ENCODE measurements around the gene HEXD. TPM values are rescaled to one million over a fixed set of nuclear protein-coding genes. Genes with fewer than 3 reads are reported as not detected.

HEXD gene
- polyA plus RNA-seq, 3 donors, result 8.9 to 61.5 (median 12.7) TPM

- H3K79me2 ChIP-seq (ENCODE audit: insufficient read depth, low read length), result no peaks in the 10 kb centered on the region
- no peaks in the 10 kb centered on the region for H3K27me3 ChIP-seq (ENCODE audit: control insufficient read depth in 2 of 2, insufficient read depth in 2 of 2, low read length in 2 of 2)
- TF ChIP-seq CTCF (IDR thresholded peaks at IDR 0.05), result no peak
- DNase-seq, result no peak
- H4K20me1 ChIP-seq (ENCODE audit: insufficient read depth, low read length), result peaks cover 15% of the 10 kb centered on the region
- WGBS (ENCODE audit: insufficient coverage), result 100% methylated on average over 3 of the region's 8 CpGs
- no peak overlapping the region for H2AFZ ChIP-seq (ENCODE audit: insufficient read depth, low read depth, low read length, poor library complexity, severe bottlenecking)
- no peak overlapping the region for H3K4me2 ChIP-seq (replicated peaks; ENCODE audit: extremely low read depth, low read length, poor library complexity, severe bottlenecking)
- no peaks in the 10 kb centered on the region for H3K27me3 Mint-ChIP-seq (ENCODE audit: low read depth in 3 of 3)
- H3K36me3 ChIP-seq (replicated peaks in 1 of 2; ENCODE audit: control insufficient read depth in 1 of 2, insufficient read depth in 2 of 2, low read length in 2 of 2), result peaks cover 73 to 87% of the 10 kb centered on the region in 2 donors
- H3K9me3 Mint-ChIP-seq, result peaks cover 0 to 4% (median 0%) of the 10 kb centered on the region in 7 donors
- H3K4me1 ChIP-seq (ENCODE audit: control insufficient read depth in 1 of 2, insufficient read depth in 2 of 2, low read length in 2 of 2), result no peaks in the 10 kb centered on the region
- H3K27ac ChIP-seq (ENCODE audit: low read depth in 1 of 2, low read length in 2 of 2), result no peak overlapping the region
- peak overlapping the region in 2 of 7 donors; percentile 50 to 57 for H3K27ac Mint-ChIP-seq
- H3K4me1 Mint-ChIP-seq, result peaks cover 2% of the 10 kb centered on the region
- H3K4me3 ChIP-seq (replicated peaks in 1 of 3; ENCODE audit: low read depth in 2 of 3, low read length in 3 of 3), result no peak overlapping the region
- H3K4me3 Mint-ChIP-seq, result no peak overlapping the region
- H3K9ac ChIP-seq (ENCODE audit: insufficient read depth, low read length, poor library complexity, severe bottlenecking), result no peak overlapping the region
- no peaks in the 10 kb centered on the region for H3K9me3 ChIP-seq (replicated peaks in 1 of 2; ENCODE audit: control insufficient read depth in 1 of 2, insufficient read depth in 1 of 2, low read length in 2 of 2)
- intact Hi-C loops (cut with micrococcal nuclease), result no loop called here
- peaks cover 64 to 89% of the 10 kb centered on the region in 2 donors for H3K36me3 Mint-ChIP-seq
These were observed 57.3 kb downstream of the HEXD start for GRCh38 chr17:82475458-82475857.

GRCh38 chr17:82477934-82478333 lies 59.8 kb downstream of the HEXD start:
- no peak overlapping the region for H3K27ac ChIP-seq (ENCODE audit: low read depth in 1 of 2, low read length in 2 of 2)
- no peaks in the 10 kb centered on the region for H3K4me1 ChIP-seq (ENCODE audit: control insufficient read depth in 1 of 2, insufficient read depth in 2 of 2, low read length in 2 of 2)
- no peak for DNase-seq
- H3K27me3 Mint-ChIP-seq (ENCODE audit: low read depth in 3 of 3), result no peaks in the 10 kb centered on the region
- no peaks in the 10 kb centered on the region for H3K9me3 Mint-ChIP-seq
- no peak for TF ChIP-seq CTCF (IDR thresholded peaks at IDR 0.05)
- peaks cover 80 to 92% of the 10 kb centered on the region in 2 donors for H3K36me3 ChIP-seq (replicated peaks in 1 of 2; ENCODE audit: control insufficient read depth in 1 of 2, insufficient read depth in 2 of 2, low read length in 2 of 2)
- no peak overlapping the region for H3K4me3 Mint-ChIP-seq
- no peaks in the 10 kb centered on the region for H3K27me3 ChIP-seq (ENCODE audit: control insufficient read depth in 2 of 2, insufficient read depth in 2 of 2, low read length in 2 of 2)
- no peak overlapping the region for H3K4me2 ChIP-seq (replicated peaks; ENCODE audit: extremely low read depth, low read length, poor library complexity, severe bottlenecking)
- H3K4me3 ChIP-seq (replicated peaks in 1 of 3; ENCODE audit: low read depth in 2 of 3, low read length in 3 of 3), result no peak overlapping the region
- 90% methylated on average over 5 of the region's 8 CpGs for WGBS (ENCODE audit: insufficient coverage)
- no peak overlapping the region for H3K27ac Mint-ChIP-seq
- peaks cover 74 to 93% of the 10 kb centered on the region in 2 donors for H3K36me3 Mint-ChIP-seq
- H4K20me1 ChIP-seq (ENCODE audit: insufficient read depth, low read length), result peaks cover 15% of the 10 kb centered on the region
- H2AFZ ChIP-seq (ENCODE audit: insufficient read depth, low read depth, low read length, poor library complexity, severe bottlenecking), result no peak overlapping the region
- peaks cover 2% of the 10 kb centered on the region for H3K4me1 Mint-ChIP-seq
- intact Hi-C loops (cut with micrococcal nuclease), result no loop called here
- no peaks in the 10 kb centered on the region for H3K79me2 ChIP-seq (ENCODE audit: insufficient read depth, low read length)
- H3K9me3 ChIP-seq (replicated peaks in 1 of 2; ENCODE audit: control insufficient read depth in 1 of 2, insufficient read depth in 1 of 2, low read length in 2 of 2), result no peaks in the 10 kb centered on the region
- no peak overlapping the region for H3K9ac ChIP-seq (ENCODE audit: insufficient read depth, low read length, poor library complexity, severe bottlenecking)
